H1 (cell line): ENCODE data around the gene FRK. TPM values are rescaled to one million over a fixed set of nuclear protein-coding genes. Genes with fewer than 3 reads are reported as not detected.
A peak's percentile ranks its signal among the peaks of the same experiment; 100 is the strongest.

ENCODE experiments used
- CTCF ChIA-PET: fragments of 300-600 bp; sonication (Branson Sonifier 250); formaldehyde crosslinking; loops from one replicate; lab custom pipeline; 2021; ENCODE audit not compliant: partially characterized antibody; lab: Charles Lee
- POLR2A ChIA-PET: fragments of 300-600 bp; sonication (Branson Sonifier 250); formaldehyde crosslinking; loops from one replicate; lab custom pipeline; 2021; ENCODE audit warnings: inconsistent platforms; ENCODE audit not compliant: partially characterized antibody; lab: Charles Lee
- DNase-seq, 2 experiments: peaks; one replicate each; pipeline versions ENCODE4 v3.0.0 to v3.0.0-alpha.2; 2010 to 2022; ENCODE audit warnings: low spot score in 2 of 2, low read depth in 1 of 2, mixed read lengths in 1 of 2
- FAIRE-seq: peaks from 2 replicates; lab custom pipeline; 2011; peaks lifted over from hg19 to GRCh38; lab: Jason Lieb, UNC
- H2AFZ ChIP-seq: 2 replicates; pipeline ENCODE4 v1.8.1; 2012; ENCODE audit warnings: low read length, inconsistent platforms
- H2AK5ac ChIP-seq: 2 replicates; pipeline ENCODE4 v1.6.1; 2013; ENCODE audit warnings: low read depth, low read length
- H2BK120ac ChIP-seq: replicated peaks from 2 replicates; pipeline ENCODE3; 2013; ENCODE audit warnings: low read depth, low read length, inconsistent platforms
- H2BK12ac ChIP-seq: 2 replicates; pipeline ENCODE4 v1.6.1; 2013; ENCODE audit warnings: low read depth, low read length
- H2BK15ac ChIP-seq: 2 replicates; pipeline ENCODE4 v1.6.1; 2013; ENCODE audit warnings: low read length
- H2BK20ac ChIP-seq: 2 replicates; pipeline ENCODE4 v1.6.1; 2013; ENCODE audit warnings: low read length
- H2BK5ac ChIP-seq: 2 replicates; pipeline ENCODE4 v1.6.1; 2013; ENCODE audit warnings: low read depth, low read length
- H3K14ac ChIP-seq: 2 replicates; pipeline ENCODE4 v1.6.1; 2013; ENCODE audit warnings: inconsistent platforms; ENCODE audit not compliant: insufficient read length
- H3K18ac ChIP-seq: 2 replicates; pipeline ENCODE4 v1.6.1; 2013; ENCODE audit warnings: low read length; ENCODE audit errors: extremely low read depth
- H3K23ac ChIP-seq: 2 replicates; pipeline ENCODE4 v1.6.1; 2013; ENCODE audit warnings: inconsistent platforms; ENCODE audit not compliant: insufficient read length
- H3K23me2 ChIP-seq: 2 replicates; pipeline ENCODE4 v1.6.1; 2013; ENCODE audit warnings: low read depth, low read length
- H3K27ac ChIP-seq: 2 replicates; pipeline ENCODE4 v1.6.1; 2011; ENCODE audit warnings: low read depth, low read length, inconsistent platforms
- H3K27me3 ChIP-seq, 4 experiments: replicated peaks in 1 of 4; 1 replicate in 1 of 4; 2 replicates in 3 of 4; pipeline versions ENCODE4 v1.6.1 to v1.8.1; 2011 to 2013; ENCODE audit warnings: low read length in 3 of 4, mild to moderate bottlenecking in 3 of 4, inconsistent platforms in 2 of 4, mixed read lengths in 2 of 4, moderate library complexity in 1 of 4; ENCODE audit not compliant: control insufficient read depth in 3 of 4, insufficient read depth in 3 of 4; ENCODE audit errors: extremely low read depth in 1 of 4
- H3K36me3 ChIP-seq, 4 experiments: 2 replicates each; pipeline versions ENCODE4 v1.6.1 to v1.8.1; 2011 to 2013; ENCODE audit warnings: mild to moderate bottlenecking in 4 of 4, low read length in 3 of 4, moderate library complexity in 2 of 4, control low read depth in 1 of 4, inconsistent platforms in 1 of 4; ENCODE audit not compliant: insufficient read depth in 4 of 4, control insufficient read depth in 2 of 4
- H3K4ac ChIP-seq: replicated peaks from 2 replicates; pipeline ENCODE3; 2013; ENCODE audit warnings: low read length, low read depth, mixed read lengths, inconsistent platforms; ENCODE audit not compliant: insufficient read length
- H3K4me1 ChIP-seq, 4 experiments: replicated peaks in 1 of 4; 1 replicate in 1 of 4; 2 replicates in 3 of 4; pipeline versions ENCODE4 v1.6.1 to v1.8.1; 2011 to 2013; ENCODE audit warnings: low read length in 3 of 4, inconsistent platforms in 2 of 4, mixed read lengths in 1 of 4; ENCODE audit not compliant: insufficient read depth in 4 of 4, control insufficient read depth in 3 of 4
- H3K4me2 ChIP-seq, 2 experiments: 2 replicates each; pipeline versions ENCODE4 v1.6.1 to v1.8.1; 2011 to 2013; ENCODE audit warnings: low read depth in 2 of 2, low read length in 2 of 2, control low read depth in 1 of 2, inconsistent platforms in 1 of 2, mild to moderate bottlenecking in 1 of 2; ENCODE audit not compliant: insufficient read depth in 1 of 2
- H3K4me3 ChIP-seq, 4 experiments: fragments of 200-600, 300-600 bp in 1 of 4; sonication (generic), shearing (Covaris generic), sonication (Bioruptor Twin) in 1 of 4; 2 replicates each; pipeline versions ENCODE4 v1.5.1 to v1.8.1; 2011 to 2016; ENCODE audit warnings: low read length in 4 of 4, low read depth in 3 of 4, control low read depth in 2 of 4, inconsistent platforms in 2 of 4, mild to moderate bottlenecking in 2 of 4, mixed read lengths in 1 of 4, moderate library complexity in 1 of 4; ENCODE audit not compliant: insufficient read depth in 2 of 4; ENCODE audit errors: extremely low read depth in 1 of 4
- H3K56ac ChIP-seq: replicated peaks from 2 replicates; pipeline ENCODE3; 2013; ENCODE audit warnings: low read depth, mild to moderate bottlenecking, mixed read lengths, low read length, inconsistent platforms; ENCODE audit not compliant: insufficient read length
- H3K79me1 ChIP-seq: 2 replicates; pipeline ENCODE4 v1.6.1; 2013; ENCODE audit warnings: low read depth, low read length, control low read depth
- H3K79me2 ChIP-seq, 2 experiments: 2 replicates each; pipeline versions ENCODE4 v1.6.1 to v1.8.1; 2012 to 2013; ENCODE audit warnings: low read length in 2 of 2, mild to moderate bottlenecking in 2 of 2, inconsistent platforms in 1 of 2; ENCODE audit not compliant: insufficient read depth in 2 of 2, control insufficient read depth in 1 of 2
- H3K9ac ChIP-seq, 4 experiments: replicated peaks in 1 of 4; 1 replicate in 1 of 4; 2 replicates in 3 of 4; pipeline versions ENCODE4 v1.6.1 to v1.8.1; 2011 to 2013; ENCODE audit warnings: low read depth in 3 of 4, low read length in 3 of 4, control low read depth in 2 of 4, mild to moderate bottlenecking in 2 of 4, moderate library complexity in 2 of 4, inconsistent platforms in 1 of 4; ENCODE audit errors: extremely low read depth in 1 of 4
- H3K9me3 ChIP-seq, 2 experiments: 2 replicates each; pipeline versions ENCODE4 v1.6.1 to v1.8.1; 2012 to 2013; ENCODE audit warnings: mild to moderate bottlenecking in 2 of 2, moderate library complexity in 2 of 2, control low read depth in 1 of 2, inconsistent platforms in 1 of 2, low read depth in 1 of 2, low read length in 1 of 2, mixed read lengths in 1 of 2; ENCODE audit not compliant: insufficient read depth in 2 of 2
- H4K20me1 ChIP-seq, 2 experiments: replicated peaks in 1 of 2; 2 replicates each; pipeline versions ENCODE3 to v1.8.1; 2011 to 2013; ENCODE audit warnings: inconsistent platforms in 2 of 2, low read length in 2 of 2, mild to moderate bottlenecking in 1 of 2; ENCODE audit not compliant: insufficient read depth in 2 of 2, control insufficient read depth in 1 of 2
- H4K5ac ChIP-seq: 2 replicates; pipeline ENCODE4 v1.6.1; 2013; ENCODE audit warnings: low read length, low read depth, mixed read lengths, inconsistent platforms; ENCODE audit not compliant: insufficient read length
- H4K8ac ChIP-seq: 2 replicates; pipeline ENCODE4 v1.8.0; 2013; ENCODE audit warnings: mild to moderate bottlenecking, moderate library complexity, low read length, inconsistent platforms; ENCODE audit not compliant: insufficient read depth; ENCODE audit errors: extremely low read depth
- H4K91ac ChIP-seq: replicated peaks from 2 replicates; pipeline ENCODE3; 2013; ENCODE audit warnings: low read length, mixed read lengths, inconsistent platforms; ENCODE audit not compliant: insufficient read length
- GABPA ChIP-seq: IDR thresholded peaks from 2 replicates; pipeline ENCODE4 v1.6.1; 2011; ENCODE audit warnings: mild to moderate bottlenecking, low read length, moderate library complexity, borderline replicate concordance; ENCODE audit not compliant: insufficient read depth
- HDAC2 ChIP-seq, 2 experiments: fragments of 300-600 bp in 1 of 2; sonication (generic) in 1 of 2; IDR thresholded peaks; 2 replicates each; pipeline ENCODE4 v1.6.1; 2011 to 2012; ENCODE audit warnings: low read depth in 2 of 2, low read length in 2 of 2, mild to moderate bottlenecking in 2 of 2, moderate library complexity in 2 of 2, borderline replicate concordance in 1 of 2, inconsistent platforms in 1 of 2
- NRF1 ChIP-seq: IDR thresholded peaks from 2 replicates; pipeline ENCODE4 v1.6.1; 2011; ENCODE audit warnings: mild to moderate bottlenecking, low read depth, low read length, improper control_type of control experiment
- RNF2 ChIP-seq: fragments of 200-900, 300-1000 bp; sonication (generic); IDR thresholded peaks from 2 replicates; pipeline ENCODE4 v1.7.1; 2016; ENCODE audit warnings: borderline replicate concordance, low read depth, mild to moderate bottlenecking, antibody characterized with exemption, low read length; ENCODE audit not compliant: poor library complexity, severe bottlenecking; ENCODE audit errors: missing control alignments
- RXRA ChIP-seq: IDR thresholded peaks from 2 replicates; pipeline ENCODE4 v1.6.1; 2011; ENCODE audit warnings: low read depth, mild to moderate bottlenecking, low read length, moderate library complexity; ENCODE audit not compliant: insufficient read depth
- SP2 ChIP-seq: IDR thresholded peaks from 2 replicates; pipeline ENCODE4 v1.6.1; 2012; ENCODE audit warnings: mild to moderate bottlenecking, low read length, inconsistent platforms
- TCF12 ChIP-seq: IDR thresholded peaks from 2 replicates; pipeline ENCODE4 v1.6.1; 2011; ENCODE audit warnings: low read depth, mild to moderate bottlenecking, low read length
- WGBS, 2 experiments: shearing (Covaris generic) in 1 of 2; methylation state at CpG; one replicate each; pipeline versions ENCODE4 v1.1.6 to v1.1.7; 2013 to 2015; ENCODE audit warnings: low lambda C conversion rate in 2 of 2, mixed read lengths in 2 of 2, inconsistent platforms in 1 of 2, low coverage in 1 of 2, missing lambda C conversion rate in 1 of 2; ENCODE audit not compliant: insufficient replicate concordance in 2 of 2, insufficient coverage in 1 of 2, insufficient read length in 1 of 2; ENCODE audit errors: extremely low coverage in 1 of 2, missing lambda C conversion rate in 1 of 2; 5-methylcytosine and 5-hydroxymethylcytosine counted together
- polyA plus RNA-seq, 7 experiments: library from polyadenylated mRNA; depleted of rRNA in 3 of 7; stranded (reverse) in 5 of 7; unstranded in 2 of 7; fragments of >200 nt in 5 of 7; fragments of 200-250 nt in 2 of 7; gene quantifications; 1 replicate in 5 of 7; 2 replicates in 1 of 7; 4 replicates in 1 of 7; pipeline versions ENCODE4 v1.2.1 to v1.2.3, GENCODE V29; 2011 to 2013; ENCODE audit warnings: missing spikeins in 2 of 7, mixed read lengths in 2 of 7
- total RNA-seq: library from RNA; stranded (reverse); fragmentation: NEBNext Ultra II Directional; extraction: Animal tissue kit (Norgen Biotek cat#: 25700); gene quantifications from 2 replicates; pipeline ENCODE4 v1.2.1, GENCODE V29; 2021

Gene FRK
- total and polyA plus RNA-seq, 2 of the 8 experiments (the other 6 are each of a cell fraction or from before 2014, with no cell fraction given), result 0.11 to 0.24 TPM

GRCh38 chr6:115971785-115972184 is 88.9 kb downstream of the FRK start:
- H2AK5ac ChIP-seq, result no peak overlapping the region
- DNase-seq, result no peak

More at GRCh38 chr6:115971785-115972184, 88.9 kb downstream of the FRK start:
- Histone ChIP-seq H3K9me3 (no peaks in the 10 kb centered on the region), H3K27ac (no peak overlapping the region), H3K14ac (no peak overlapping the region), H4K5ac (no peak overlapping the region), H4K20me1 (no peaks in the 10 kb centered on the region), H3K4me1 (peaks cover 0 to 4% (median 0%) of the 10 kb centered on the region in 4 experiments; a peak in 1 of 7 replicates), H2BK5ac (no peak overlapping the region), H3K18ac (no peak overlapping the region), H2BK120ac (no peak overlapping the region), H3K79me1 (no peaks in the 10 kb centered on the region), H3K4ac (no peak overlapping the region), H3K56ac (no peak overlapping the region), H2BK20ac (no peak overlapping the region), H2BK15ac (no peak overlapping the region), H3K36me3 (no peaks in the 10 kb centered on the region), H2AFZ (peak overlapping the region; percentile 3; the same call in 1 of the 2 replicates), H3K4me2 (no peak overlapping the region), H3K23ac (no peak overlapping the region), H3K79me2 (no peaks in the 10 kb centered on the region), H3K27me3 (no peaks in the 10 kb centered on the region), H2BK12ac (no peak overlapping the region), H3K4me3 (no peak overlapping the region), H4K8ac (no peak overlapping the region), H4K91ac (no peak overlapping the region), H3K9ac (no peak overlapping the region), H3K23me2 (no peaks in the 10 kb centered on the region)
- FAIRE-seq, result no peak
- ChIA-PET CTCF (interaction anchor here (0.6 to 1.5 kb wide), 7 partner anchors 13 to 613 kb away, joined by 3 to 6 read pairs (median 4); partner anchors contain the start of gene FRK), POLR2A (no interaction called here)
- no peak for TF ChIP-seq HDAC2 (IDR thresholded peaks at IDR 0.05; ENCODE audit: borderline replicate concordance in 1 of 2, low read depth in 2 of 2, low read length in 2 of 2)
- TF ChIP-seq GABPA, result no peak
- TF ChIP-seq RNF2, result no peak
- no peak for TF ChIP-seq RXRA
- no peak for TF ChIP-seq SP2
- no peak for TF ChIP-seq NRF1
- no peak for TF ChIP-seq TCF12
- WGBS, 2 experiments, result 80% methylated on average over 2 of the region's 2 CpGs; no CpG with 5 or more reads in 1 of the 2 experiments
